WTC11 (cell line): ENCODE data around the gene FBXO15.

Experiments used
- E2F1 ChIP-seq: sonication (generic); formaldehyde crosslinking; IDR thresholded peaks from 2 replicates; pipeline ENCODE4 v1.8.0; 2022; ENCODE audit warnings: mild to moderate bottlenecking, missing genetic modification reagents
- ELF4 ChIP-seq: sonication (generic); formaldehyde crosslinking; IDR thresholded peaks from 2 replicates; pipeline ENCODE4 v1.8.1; 2022; ENCODE audit warnings: low read depth, mild to moderate bottlenecking, moderate library complexity, missing genetic modification reagents
- ETV6 ChIP-seq: sonication (generic); formaldehyde crosslinking; IDR thresholded peaks from 2 replicates; pipeline ENCODE4 v1.8.1; 2022; ENCODE audit warnings: mild to moderate bottlenecking, missing genetic modification reagents
- JUN ChIP-seq: sonication (generic); formaldehyde crosslinking; IDR thresholded peaks from 2 replicates; pipeline ENCODE4 v1.8.0; 2023; ENCODE audit warnings: mild to moderate bottlenecking, missing genetic modification reagents
- MLX ChIP-seq: sonication (generic); formaldehyde crosslinking; IDR thresholded peaks from 2 replicates; pipeline ENCODE4 v1.8.1; 2023; ENCODE audit warnings: mild to moderate bottlenecking, missing genetic modification reagents, moderate library complexity
- NFYB ChIP-seq: sonication (generic); formaldehyde crosslinking; conservative IDR thresholded peaks from 2 replicates; pipeline ENCODE4 v1.8.0; 2022; ENCODE audit warnings: low read depth, missing genetic modification reagents
- SP1 ChIP-seq: sonication (generic); formaldehyde crosslinking; conservative IDR thresholded peaks from 2 replicates; pipeline ENCODE4 v1.8.1; 2022; ENCODE audit warnings: missing genetic modification reagents
- TF ChIP-seq, protein P1 (sequence below): fragments of 200-600 bp; IDR thresholded peaks from 2 replicates; pipeline ENCODE4 v1.8.0; 2022; ENCODE audit warnings: antibody characterized with exemption
- TF ChIP-seq, protein P2 (sequence below): sonication (generic); formaldehyde crosslinking; IDR thresholded peaks from 2 replicates; pipeline ENCODE4 v1.8.1; 2023; ENCODE audit warnings: mild to moderate bottlenecking, missing genetic modification reagents, moderate library complexity
- TF ChIP-seq, protein P3 (sequence below): sonication (generic); formaldehyde crosslinking; IDR thresholded peaks from 2 replicates; pipeline ENCODE4 v1.8.1; 2022; ENCODE audit warnings: mild to moderate bottlenecking, moderate library complexity, missing genetic modification reagents

- TF ChIP-seq, protein P1, sequence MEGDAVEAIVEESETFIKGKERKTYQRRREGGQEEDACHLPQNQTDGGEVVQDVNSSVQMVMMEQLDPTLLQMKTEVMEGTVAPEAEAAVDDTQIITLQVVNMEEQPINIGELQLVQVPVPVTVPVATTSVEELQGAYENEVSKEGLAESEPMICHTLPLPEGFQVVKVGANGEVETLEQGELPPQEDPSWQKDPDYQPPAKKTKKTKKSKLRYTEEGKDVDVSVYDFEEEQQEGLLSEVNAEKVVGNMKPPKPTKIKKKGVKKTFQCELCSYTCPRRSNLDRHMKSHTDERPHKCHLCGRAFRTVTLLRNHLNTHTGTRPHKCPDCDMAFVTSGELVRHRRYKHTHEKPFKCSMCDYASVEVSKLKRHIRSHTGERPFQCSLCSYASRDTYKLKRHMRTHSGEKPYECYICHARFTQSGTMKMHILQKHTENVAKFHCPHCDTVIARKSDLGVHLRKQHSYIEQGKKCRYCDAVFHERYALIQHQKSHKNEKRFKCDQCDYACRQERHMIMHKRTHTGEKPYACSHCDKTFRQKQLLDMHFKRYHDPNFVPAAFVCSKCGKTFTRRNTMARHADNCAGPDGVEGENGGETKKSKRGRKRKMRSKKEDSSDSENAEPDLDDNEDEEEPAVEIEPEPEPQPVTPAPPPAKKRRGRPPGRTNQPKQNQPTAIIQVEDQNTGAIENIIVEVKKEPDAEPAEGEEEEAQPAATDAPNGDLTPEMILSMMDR, result no peak
- no peak for TF ChIP-seq ETV6 (CRISPR knock-in tag)
- no peak for TF ChIP-seq ELF4 (CRISPR knock-in tag)
- no peak for TF ChIP-seq SP1 (CRISPR knock-in tag)
- TF ChIP-seq E2F1, result no peak
- no peak for TF ChIP-seq JUN (CRISPR knock-in tag)
- TF ChIP-seq MLX (CRISPR knock-in tag), result no peak
- TF ChIP-seq NFYB (CRISPR knock-in tag), result no peak
- TF ChIP-seq, protein P2, sequence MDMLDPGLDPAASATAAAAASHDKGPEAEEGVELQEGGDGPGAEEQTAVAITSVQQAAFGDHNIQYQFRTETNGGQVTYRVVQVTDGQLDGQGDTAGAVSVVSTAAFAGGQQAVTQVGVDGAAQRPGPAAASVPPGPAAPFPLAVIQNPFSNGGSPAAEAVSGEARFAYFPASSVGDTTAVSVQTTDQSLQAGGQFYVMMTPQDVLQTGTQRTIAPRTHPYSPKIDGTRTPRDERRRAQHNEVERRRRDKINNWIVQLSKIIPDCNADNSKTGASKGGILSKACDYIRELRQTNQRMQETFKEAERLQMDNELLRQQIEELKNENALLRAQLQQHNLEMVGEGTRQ, result no peak
- TF ChIP-seq, protein P3, sequence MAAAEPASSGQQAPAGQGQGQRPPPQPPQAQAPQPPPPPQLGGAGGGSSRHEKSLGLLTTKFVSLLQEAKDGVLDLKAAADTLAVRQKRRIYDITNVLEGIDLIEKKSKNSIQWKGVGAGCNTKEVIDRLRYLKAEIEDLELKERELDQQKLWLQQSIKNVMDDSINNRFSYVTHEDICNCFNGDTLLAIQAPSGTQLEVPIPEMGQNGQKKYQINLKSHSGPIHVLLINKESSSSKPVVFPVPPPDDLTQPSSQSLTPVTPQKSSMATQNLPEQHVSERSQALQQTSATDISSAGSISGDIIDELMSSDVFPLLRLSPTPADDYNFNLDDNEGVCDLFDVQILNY (CRISPR knock-in tag), result no peak
Measured at GRCh38 chr18:74029161-74029560, 118.5 kb downstream of the FBXO15 start.
